Heart left ventricle (tissue), 13 donors: Measurements from ENCODE around the gene CMKLR1.

ENCODE experiments used
- POLR2A ChIP-seq, 2 donors: fragments of 450-650 bp; IDR thresholded peaks; one replicate each; pipeline ENCODE4 v1.6.1; 2017; ENCODE audit warnings: antibody characterized with exemption in 2 of 2, mild to moderate bottlenecking in 2 of 2, moderate library complexity in 2 of 2
- TF ChIP-seq, protein P1 (sequence below), 12 donors: fragments of 200-600 bp; sonication (generic) in 4 of 12; IDR thresholded peaks; one replicate each; pipeline versions ENCODE4 v1.5.0 to v1.8.0; 2018 to 2022; ENCODE audit warnings: antibody characterized with exemption in 12 of 12, mild to moderate bottlenecking in 5 of 12
- donor health status: ischemic (EF 13 %, LVEDD 7.1; RV severe dilation, severe dysfunction).
- donor health status: DM: no; HTN: yes; CAD: no.
- donor health status: DM: no; HTN: no; CAD: no.
- donor health status: ischemic (EF 25% LVEDD 6.9; RV normal size, moderate dysfunction).
- donor health status: ischemic (EF 25% LVEDD 5.7; RV mildly dilated, moderate dysfunction).
- donor health status: ischemic (EF 35%, LVEDD 5.7; RV mildly dilated, moderate dysfunction).
- donor health status: nonischemic (EF 11% LVEDD 7.7; RV severe dilation, severe dysfunction).
- donor health status: DM: yes; HTN: yes; CAD: no.
- donor health status: PGD.
- donor health status: ischemic (EF 29% LVEDD 5.4; RV normal size, mild dysfunction).
- donor health status: nonischemic (EF 23%, LVEDD 6.1; RV moderate dilation, normal function).

DNA sequence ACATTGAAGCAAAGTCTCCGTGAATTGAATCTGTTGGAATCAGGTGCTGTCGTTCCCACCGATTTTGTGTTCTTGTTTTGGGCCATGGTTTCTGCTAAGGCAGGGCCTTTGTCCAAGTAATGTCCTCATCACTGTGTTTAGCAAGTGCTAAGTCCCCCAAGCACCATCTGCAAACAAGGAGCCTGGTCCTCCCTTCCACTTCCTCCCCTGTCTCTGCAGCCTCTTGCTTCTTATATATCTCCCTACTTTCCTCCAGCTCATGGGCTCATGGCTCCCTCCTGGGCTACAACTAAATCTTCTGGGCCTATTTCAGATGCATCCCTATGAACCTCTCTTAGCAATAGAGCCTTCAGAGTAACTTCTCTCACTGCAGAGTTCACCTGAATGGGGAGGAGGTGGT lies 25.8 kb upstream of the CMKLR1 start:
- TF ChIP-seq, protein P1, sequence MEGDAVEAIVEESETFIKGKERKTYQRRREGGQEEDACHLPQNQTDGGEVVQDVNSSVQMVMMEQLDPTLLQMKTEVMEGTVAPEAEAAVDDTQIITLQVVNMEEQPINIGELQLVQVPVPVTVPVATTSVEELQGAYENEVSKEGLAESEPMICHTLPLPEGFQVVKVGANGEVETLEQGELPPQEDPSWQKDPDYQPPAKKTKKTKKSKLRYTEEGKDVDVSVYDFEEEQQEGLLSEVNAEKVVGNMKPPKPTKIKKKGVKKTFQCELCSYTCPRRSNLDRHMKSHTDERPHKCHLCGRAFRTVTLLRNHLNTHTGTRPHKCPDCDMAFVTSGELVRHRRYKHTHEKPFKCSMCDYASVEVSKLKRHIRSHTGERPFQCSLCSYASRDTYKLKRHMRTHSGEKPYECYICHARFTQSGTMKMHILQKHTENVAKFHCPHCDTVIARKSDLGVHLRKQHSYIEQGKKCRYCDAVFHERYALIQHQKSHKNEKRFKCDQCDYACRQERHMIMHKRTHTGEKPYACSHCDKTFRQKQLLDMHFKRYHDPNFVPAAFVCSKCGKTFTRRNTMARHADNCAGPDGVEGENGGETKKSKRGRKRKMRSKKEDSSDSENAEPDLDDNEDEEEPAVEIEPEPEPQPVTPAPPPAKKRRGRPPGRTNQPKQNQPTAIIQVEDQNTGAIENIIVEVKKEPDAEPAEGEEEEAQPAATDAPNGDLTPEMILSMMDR (IDR thresholded peaks at IDR 0.05): no peak
- TF ChIP-seq POLR2A (IDR thresholded peaks at IDR 0.05): no peak
